GM12878 (cell line): Measurements from ENCODE around the gene ONECUT2. TPM values are rescaled to one million over a fixed set of nuclear protein-coding genes. Genes with fewer than 3 reads are reported as not detected.

ENCODE experiments used
- ATAC-seq: fragments of 200-7000 bp; cut with Tn5 transposase; 3 replicates; pipeline ENCODE4 v1.9.1; 2020; ENCODE audit warnings: mild to moderate bottlenecking, moderate library complexity
- BruUV-seq: library from RNA; stranded (reverse); fragments of 400-500 nt; replicated peaks from 2 replicates; lab custom pipeline; 2021; lab: Mats Ljungman, UMichigan
- CTCF ChIA-PET: fragments of 300-600 bp; sonication (Branson Sonifier 250); formaldehyde crosslinking; extraction: SDS; loops from one replicate; lab custom pipeline; 2021; ENCODE audit warnings: inconsistent platforms; lab: Yijun Ruan, JAX
- POLR2A ChIA-PET: fragments of 350-600 bp; formaldehyde crosslinking; extraction: SDS; loops from one replicate; lab custom pipeline; 2021; ENCODE audit warnings: inconsistent platforms; lab: Charles Lee
- RAD21 ChIA-PET: fragments of 300-600 bp; sonication (Branson Sonifier 250); formaldehyde crosslinking; loops from one replicate; lab custom pipeline; 2023; ENCODE audit warnings: antibody characterized with exemption; ENCODE audit not compliant: unreplicated experiment; lab: Charles Lee
- SMC1A ChIA-PET: fragments of 300-600 bp; sonication (Branson Sonifier 250); formaldehyde crosslinking; loops from one replicate; lab custom pipeline; 2023; ENCODE audit not compliant: unreplicated experiment, uncharacterized antibody; lab: Charles Lee
- DNase-seq: peaks from one replicate; pipeline ENCODE4 v3.0.0-alpha.2; 2011; ENCODE audit warnings: low read depth, low spot score
- FAIRE-seq: peaks from 3 replicates; lab custom pipeline; 2011; peaks lifted over from hg19 to GRCh38; lab: Jason Lieb, UNC
- H2AFZ ChIP-seq: 2 replicates; pipeline ENCODE4 v1.6.0; 2011; ENCODE audit warnings: low read depth, low read length, control low read depth; ENCODE audit not compliant: control insufficient read depth
- H3K27ac ChIP-seq: 2 replicates; pipeline ENCODE4 v1.5.1; 2011; ENCODE audit warnings: control low read depth; ENCODE audit not compliant: control insufficient read depth, insufficient read depth
- H3K27me3 ChIP-seq, 2 experiments: replicated peaks in 1 of 2; 2 replicates each; pipeline versions ENCODE4 v1.6.0 to v1.6.1; 2011; ENCODE audit warnings: low read length in 1 of 2; ENCODE audit not compliant: control insufficient read depth in 2 of 2, insufficient read depth in 2 of 2
- H3K36me3 ChIP-seq, 2 experiments: 2 replicates each; pipeline ENCODE4 v1.5.1; 2011; ENCODE audit warnings: low read length in 1 of 2; ENCODE audit not compliant: control insufficient read depth in 2 of 2, insufficient read depth in 2 of 2
- H3K4me1 ChIP-seq: 2 replicates; pipeline ENCODE4 v1.6.1; 2011; ENCODE audit warnings: mild to moderate bottlenecking, low read length, moderate library complexity, mixed read lengths; ENCODE audit not compliant: control insufficient read depth, insufficient read depth
- H3K4me2 ChIP-seq: 2 replicates; pipeline ENCODE4 v1.6.0; 2011; ENCODE audit warnings: control low read depth; ENCODE audit not compliant: control insufficient read depth, insufficient read depth
- H3K4me3 ChIP-seq: fragments of 200-600 bp; sonication (generic); 2 replicates; pipeline ENCODE4 v1.5.1; 2016
- H3K79me2 ChIP-seq: 2 replicates; pipeline ENCODE4 v1.6.0; 2011; ENCODE audit warnings: low read length; ENCODE audit not compliant: control insufficient read depth, insufficient read depth
- H3K9ac ChIP-seq: 2 replicates; pipeline ENCODE4 v1.8.0; 2011; ENCODE audit warnings: low read length, control low read depth, mixed read lengths; ENCODE audit not compliant: control insufficient read depth, insufficient read depth
- H3K9me3 ChIP-seq: replicated peaks from 3 replicates; pipeline ENCODE4 v1.5.1; 2011; ENCODE audit warnings: mild to moderate bottlenecking, low read length; ENCODE audit not compliant: control insufficient read depth, insufficient read depth
- H4K20me1 ChIP-seq: 2 replicates; pipeline ENCODE4 v1.6.0; 2011; ENCODE audit not compliant: control insufficient read depth, insufficient read depth
- HDAC2 ChIP-seq: fragments of 200-600 bp; sonication (generic); IDR thresholded peaks from 2 replicates; pipeline ENCODE4 v1.6.1; 2017
- MYC ChIP-seq: IDR thresholded peaks from 2 replicates; pipeline ENCODE4 v1.6.1; 2011; ENCODE audit warnings: mild to moderate bottlenecking, low read length, moderate library complexity, inconsistent platforms; ENCODE audit not compliant: insufficient read depth, insufficient replicate concordance, insufficient read length, severe bottlenecking
- SRF ChIP-seq, 2 experiments: IDR thresholded peaks; 2 replicates each; pipeline ENCODE4 v1.6.1; 2011; ENCODE audit warnings: low read depth in 2 of 2, low read length in 2 of 2, mild to moderate bottlenecking in 1 of 2, moderate library complexity in 1 of 2
- YY1 ChIP-seq: IDR thresholded peaks from 2 replicates; pipeline ENCODE4 v1.6.1; 2011; ENCODE audit warnings: low read depth, mild to moderate bottlenecking, low read length
- WGBS: methylation state at CpG from one replicate; pipeline ENCODE4 v1.1.6; 2016; ENCODE audit warnings: low lambda C conversion rate; ENCODE audit not compliant: insufficient replicate concordance, insufficient coverage; ENCODE audit errors: missing lambda C conversion rate; 5-methylcytosine and 5-hydroxymethylcytosine counted together
- in situ Hi-C: fragments of 300-500 bp; cut with MboI; formaldehyde crosslinking; loops from 9 replicates; pipeline ENCODE4 v1.14.3; 2018; ENCODE audit warnings: mixed read lengths
- intact Hi-C: fragments of 100-400 bp; cut with micrococcal nuclease; formaldehyde crosslinking; loops from one replicate; pipeline ENCODE4 v1.14.2; 2022; ENCODE audit not compliant: unreplicated experiment
- polyA plus RNA-seq, 11 experiments: library from polyadenylated mRNA; depleted of rRNA in 4 of 11; unstranded in 6 of 11; stranded (reverse) in 5 of 11; fragments of >200 nt; fragmentation: Nextera tagmentation in 4 of 11; fragmentation: Illumina TruSeq in 1 of 11; extraction: Ambion mirVana in 4 of 11; extraction: Trizol in 1 of 11; gene quantifications; 1 replicate in 1 of 11; 2 replicates in 10 of 11; pipeline versions ENCODE4 v1.2.1 to v1.2.3, GENCODE V29; 2011 to 2016; ENCODE audit warnings: inconsistent platforms in 2 of 11, missing spikeins in 2 of 11, low read depth in 1 of 11
- total RNA-seq, 4 experiments: library from RNA; depleted of rRNA in 3 of 4; stranded (reverse); fragments of >200 nt in 3 of 4; fragmentation: Illumina TruSeq in 1 of 4; extraction: Trizol in 1 of 4; gene quantifications; 2 replicates each; pipeline versions ENCODE4 v1.2.1 to v1.2.3, GENCODE V29; 2013 to 2021
- TF ChIP-seq, protein P1 (sequence below): fragments of 450-650 bp; IDR thresholded peaks from 2 replicates; pipeline ENCODE4 v1.6.1; 2016; ENCODE audit warnings: mild to moderate bottlenecking, moderate library complexity, borderline replicate concordance

ONECUT2 gene
- total and polyA plus RNA-seq, 10 of the 15 experiments (the other 5 are each of a cell fraction or from before 2014, with no cell fraction given), result 0.01 to 0.03 TPM; not detected in 8

DNA sequence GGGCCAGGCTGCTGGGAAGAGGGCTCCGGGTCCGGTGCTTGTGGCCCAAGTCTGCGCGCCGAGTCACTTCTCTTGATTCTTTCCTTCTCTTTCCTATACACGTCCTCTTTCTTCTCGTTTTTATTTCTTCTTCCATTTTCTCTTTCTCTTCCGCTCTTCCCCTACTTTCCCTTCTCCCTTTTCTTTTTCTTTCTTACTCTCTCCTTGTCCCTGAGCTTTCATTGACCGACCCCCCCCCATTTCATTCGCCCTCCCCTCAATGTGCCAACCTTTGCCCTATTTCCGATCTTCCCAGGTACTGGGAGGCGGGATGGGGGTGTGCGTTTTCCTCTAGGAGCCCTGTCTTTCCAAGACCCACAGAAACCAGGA is 1.8 kb downstream of the ONECUT2 start:
- Histone ChIP-seq H3K27ac (no peak overlapping the region), H3K27me3 (peaks cover 10 to 39% of the 10 kb centered on the region in 2 experiments), H3K36me3 (no peaks in the 10 kb centered on the region), H3K4me3 (no peak overlapping the region), H3K79me2 (no peaks in the 10 kb centered on the region), H3K4me2 (no peak overlapping the region), H3K9ac (no peak overlapping the region), H4K20me1 (no peaks in the 10 kb centered on the region), H3K4me1 (no peaks in the 10 kb centered on the region), H2AFZ (no peak overlapping the region), H3K9me3 (peaks cover 42% of the 10 kb centered on the region)
- TF ChIP-seq MYC, result no peak
- no peak for TF ChIP-seq YY1
- no peak for TF ChIP-seq HDAC2
- TF ChIP-seq SRF (IDR thresholded peaks at IDR 0.05; ENCODE audit: low read depth in 2 of 2, low read length in 2 of 2), result no peak
- TF ChIP-seq, protein P1, sequence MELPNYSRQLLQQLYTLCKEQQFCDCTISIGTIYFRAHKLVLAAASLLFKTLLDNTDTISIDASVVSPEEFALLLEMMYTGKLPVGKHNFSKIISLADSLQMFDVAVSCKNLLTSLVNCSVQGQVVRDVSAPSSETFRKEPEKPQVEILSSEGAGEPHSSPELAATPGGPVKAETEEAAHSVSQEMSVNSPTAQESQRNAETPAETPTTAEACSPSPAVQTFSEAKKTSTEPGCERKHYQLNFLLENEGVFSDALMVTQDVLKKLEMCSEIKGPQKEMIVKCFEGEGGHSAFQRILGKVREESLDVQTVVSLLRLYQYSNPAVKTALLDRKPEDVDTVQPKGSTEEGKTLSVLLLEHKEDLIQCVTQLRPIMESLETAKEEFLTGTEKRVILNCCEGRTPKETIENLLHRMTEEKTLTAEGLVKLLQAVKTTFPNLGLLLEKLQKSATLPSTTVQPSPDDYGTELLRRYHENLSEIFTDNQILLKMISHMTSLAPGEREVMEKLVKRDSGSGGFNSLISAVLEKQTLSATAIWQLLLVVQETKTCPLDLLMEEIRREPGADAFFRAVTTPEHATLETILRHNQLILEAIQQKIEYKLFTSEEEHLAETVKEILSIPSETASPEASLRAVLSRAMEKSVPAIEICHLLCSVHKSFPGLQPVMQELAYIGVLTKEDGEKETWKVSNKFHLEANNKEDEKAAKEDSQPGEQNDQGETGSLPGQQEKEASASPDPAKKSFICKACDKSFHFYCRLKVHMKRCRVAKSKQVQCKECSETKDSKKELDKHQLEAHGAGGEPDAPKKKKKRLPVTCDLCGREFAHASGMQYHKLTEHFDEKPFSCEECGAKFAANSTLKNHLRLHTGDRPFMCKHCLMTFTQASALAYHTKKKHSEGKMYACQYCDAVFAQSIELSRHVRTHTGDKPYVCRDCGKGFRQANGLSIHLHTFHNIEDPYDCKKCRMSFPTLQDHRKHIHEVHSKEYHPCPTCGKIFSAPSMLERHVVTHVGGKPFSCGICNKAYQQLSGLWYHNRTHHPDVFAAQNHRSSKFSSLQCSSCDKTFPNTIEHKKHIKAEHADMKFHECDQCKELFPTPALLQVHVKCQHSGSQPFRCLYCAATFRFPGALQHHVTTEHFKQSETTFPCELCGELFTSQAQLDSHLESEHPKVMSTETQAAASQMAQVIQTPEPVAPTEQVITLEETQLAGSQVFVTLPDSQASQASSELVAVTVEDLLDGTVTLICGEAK, result no peak
- in situ Hi-C loops (no loop called here), intact Hi-C loops (no loop called here)
- no TSS peak for BruUV-seq
- no peak for DNase-seq
- ATAC-seq, result no peak
- no peak for FAIRE-seq
- ChIA-PET SMC1A (no interaction called here), POLR2A (no interaction called here), RAD21 (no interaction called here), CTCF (no interaction called here)
- WGBS, result 44% methylated on average over 12 of the region's 13 CpGs
